GM12878 (cell line): ENCODE results near the gene FUT8. TPM values are rescaled to one million over a fixed set of nuclear protein-coding genes. Genes with fewer than 3 reads are reported as not detected.

ENCODE experiments used
- CHD4 ChIP-seq: fragments of 200-600 bp; sonication (generic); IDR thresholded peaks from 2 replicates; pipeline ENCODE4 v1.6.1; 2016; ENCODE audit warnings: mild to moderate bottlenecking
- FOS ChIP-seq: IDR thresholded peaks from 3 replicates; pipeline ENCODE4 v1.6.1; 2011; ENCODE audit warnings: borderline replicate concordance; ENCODE audit not compliant: insufficient read length; ENCODE audit errors: extremely low read depth
- KLF5 ChIP-seq: fragments of 450-650 bp; IDR thresholded peaks from 2 replicates; pipeline ENCODE4 v1.6.1; 2014; ENCODE audit warnings: mild to moderate bottlenecking; ENCODE audit not compliant: partially characterized antibody
- NFYB ChIP-seq: IDR thresholded peaks from 2 replicates; pipeline ENCODE4 v1.6.1; 2011; ENCODE audit warnings: low read depth, mild to moderate bottlenecking, low read length, improper control_type of control experiment, moderate library complexity; ENCODE audit not compliant: insufficient read depth
- RCOR1 ChIP-seq: conservative IDR thresholded peaks from 2 replicates; pipeline ENCODE4 v1.6.1; 2012; ENCODE audit warnings: low read depth, low read length, improper control_type of control experiment
- TARDBP ChIP-seq: IDR thresholded peaks from 2 replicates; pipeline ENCODE4 v1.6.1; 2016; ENCODE audit warnings: borderline replicate concordance
- ZNF217 ChIP-seq: fragments of 450-650 bp; IDR thresholded peaks from 2 replicates; pipeline ENCODE4 v1.6.1; 2017; ENCODE audit warnings: antibody characterized with exemption, mild to moderate bottlenecking
- polyA plus RNA-seq, 11 experiments: library from polyadenylated mRNA; depleted of rRNA in 4 of 11; unstranded in 6 of 11; stranded (reverse) in 5 of 11; fragments of >200 nt; fragmentation: Nextera tagmentation in 4 of 11; fragmentation: Illumina TruSeq in 1 of 11; extraction: Ambion mirVana in 4 of 11; extraction: Trizol in 1 of 11; gene quantifications; 1 replicate in 1 of 11; 2 replicates in 10 of 11; pipeline versions ENCODE4 v1.2.1 to v1.2.3, GENCODE V29; 2011 to 2016; ENCODE audit warnings: inconsistent platforms in 2 of 11, missing spikeins in 2 of 11, low read depth in 1 of 11
- total RNA-seq, 4 experiments: library from RNA; depleted of rRNA in 3 of 4; stranded (reverse); fragments of >200 nt in 3 of 4; fragmentation: Illumina TruSeq in 1 of 4; extraction: Trizol in 1 of 4; gene quantifications; 2 replicates each; pipeline versions ENCODE4 v1.2.1 to v1.2.3, GENCODE V29; 2013 to 2021
- TF ChIP-seq, protein P1 (sequence below): fragments of 450-650 bp; formaldehyde crosslinking; IDR thresholded peaks from 2 replicates; pipeline ENCODE4 v1.4.0; 2022; ENCODE audit warnings: mild to moderate bottlenecking, moderate library complexity
- TF ChIP-seq, protein P2 (sequence below): fragments of 450-650 bp; IDR thresholded peaks from 2 replicates; pipeline ENCODE4 v1.6.1; 2017; ENCODE audit warnings: mild to moderate bottlenecking, low read depth, inconsistent platforms; ENCODE audit not compliant: poor library complexity, severe bottlenecking
- TF ChIP-seq, protein P3 (sequence below): fragments of 450-650 bp; IDR thresholded peaks from 2 replicates; pipeline ENCODE4 v1.6.1; 2014; ENCODE audit warnings: mild to moderate bottlenecking
- TF ChIP-seq, protein P4 (sequence below): IDR thresholded peaks from 2 replicates; pipeline ENCODE4 v1.6.1; 2012; ENCODE audit warnings: low read depth, low read length, improper control_type of control experiment

The FUT8 gene
- total and polyA plus RNA-seq, 10 of the 15 experiments (the other 5 are each of a cell fraction or from before 2014, with no cell fraction given) = 21.3 to 106 (median 66.3) TPM

DNA sequence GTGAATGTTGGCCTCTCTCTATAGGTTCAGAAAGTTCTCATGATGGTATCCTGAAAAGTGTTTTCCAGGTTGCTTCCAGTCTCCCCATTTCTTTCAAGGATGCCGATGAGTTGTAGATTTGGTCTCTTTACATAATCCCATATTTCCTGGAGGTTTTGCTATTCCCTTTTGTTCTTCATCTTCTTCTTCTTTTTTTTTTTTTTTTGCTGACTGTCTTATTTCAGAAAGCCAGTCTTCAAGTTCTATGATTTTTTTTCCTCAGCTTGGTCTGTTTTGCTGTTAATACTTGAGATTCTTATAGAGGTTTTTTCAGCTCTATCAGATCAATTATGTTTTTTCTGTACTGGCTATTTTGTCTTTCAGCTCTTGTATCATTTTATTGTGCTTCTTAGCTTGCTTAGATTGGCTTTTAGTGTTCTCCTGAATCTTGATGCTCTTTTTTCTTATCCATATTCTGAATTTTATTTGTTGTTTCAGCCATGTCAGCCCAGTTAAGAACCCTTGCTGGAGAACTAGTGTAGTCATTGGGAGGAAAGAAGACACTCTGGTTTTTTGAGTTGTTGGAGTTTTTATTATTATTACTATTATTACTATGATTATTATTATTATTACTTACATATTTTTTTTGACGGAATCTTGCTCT, 124.4 kb downstream of the FUT8 start (continued):
- TF ChIP-seq, protein P1, sequence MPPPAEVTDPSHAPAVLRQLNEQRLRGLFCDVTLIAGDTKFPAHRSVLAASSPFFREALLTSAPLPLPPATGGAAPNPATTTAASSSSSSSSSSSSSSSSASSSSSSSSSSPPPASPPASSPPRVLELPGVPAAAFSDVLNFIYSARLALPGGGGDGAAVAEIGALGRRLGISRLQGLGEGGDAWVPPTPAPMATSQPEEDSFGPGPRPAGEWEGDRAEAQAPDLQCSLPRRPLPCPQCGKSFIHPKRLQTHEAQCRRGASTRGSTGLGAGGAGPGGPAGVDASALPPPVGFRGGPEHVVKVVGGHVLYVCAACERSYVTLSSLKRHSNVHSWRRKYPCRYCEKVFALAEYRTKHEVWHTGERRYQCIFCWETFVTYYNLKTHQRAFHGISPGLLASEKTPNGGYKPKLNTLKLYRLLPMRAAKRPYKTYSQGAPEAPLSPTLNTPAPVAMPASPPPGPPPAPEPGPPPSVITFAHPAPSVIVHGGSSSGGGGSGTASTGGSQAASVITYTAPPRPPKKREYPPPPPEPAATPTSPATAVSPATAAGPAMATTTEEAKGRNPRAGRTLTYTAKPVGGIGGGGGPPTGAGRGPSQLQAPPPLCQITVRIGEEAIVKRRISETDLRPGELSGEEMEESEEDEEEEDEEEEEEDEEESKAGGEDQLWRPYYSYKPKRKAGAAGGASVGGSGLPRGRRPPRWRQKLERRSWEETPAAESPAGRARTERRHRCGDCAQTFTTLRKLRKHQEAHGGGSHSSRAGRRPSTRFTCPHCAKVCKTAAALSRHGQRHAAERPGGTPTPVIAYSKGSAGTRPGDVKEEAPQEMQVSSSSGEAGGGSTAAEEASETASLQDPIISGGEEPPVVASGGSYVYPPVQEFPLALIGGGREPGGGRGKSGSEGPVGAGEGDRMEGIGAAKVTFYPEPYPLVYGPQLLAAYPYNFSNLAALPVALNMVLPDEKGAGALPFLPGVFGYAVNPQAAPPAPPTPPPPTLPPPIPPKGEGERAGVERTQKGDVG (CRISPR knock-in tag) = no peak
- TF ChIP-seq ZNF217 (no peak), FOS (no peak), NFYB (no peak), KLF5 (no peak), RCOR1 (no peak), TARDBP (no peak), CHD4 (no peak)
- TF ChIP-seq, protein P2, sequence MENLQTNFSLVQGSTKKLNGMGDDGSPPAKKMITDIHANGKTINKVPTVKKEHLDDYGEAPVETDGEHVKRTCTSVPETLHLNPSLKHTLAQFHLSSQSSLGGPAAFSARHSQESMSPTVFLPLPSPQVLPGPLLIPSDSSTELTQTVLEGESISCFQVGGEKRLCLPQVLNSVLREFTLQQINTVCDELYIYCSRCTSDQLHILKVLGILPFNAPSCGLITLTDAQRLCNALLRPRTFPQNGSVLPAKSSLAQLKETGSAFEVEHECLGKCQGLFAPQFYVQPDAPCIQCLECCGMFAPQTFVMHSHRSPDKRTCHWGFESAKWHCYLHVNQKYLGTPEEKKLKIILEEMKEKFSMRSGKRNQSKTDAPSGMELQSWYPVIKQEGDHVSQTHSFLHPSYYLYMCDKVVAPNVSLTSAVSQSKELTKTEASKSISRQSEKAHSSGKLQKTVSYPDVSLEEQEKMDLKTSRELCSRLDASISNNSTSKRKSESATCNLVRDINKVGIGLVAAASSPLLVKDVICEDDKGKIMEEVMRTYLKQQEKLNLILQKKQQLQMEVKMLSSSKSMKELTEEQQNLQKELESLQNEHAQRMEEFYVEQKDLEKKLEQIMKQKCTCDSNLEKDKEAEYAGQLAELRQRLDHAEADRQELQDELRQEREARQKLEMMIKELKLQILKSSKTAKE = no peak
- TF ChIP-seq, protein P3, sequence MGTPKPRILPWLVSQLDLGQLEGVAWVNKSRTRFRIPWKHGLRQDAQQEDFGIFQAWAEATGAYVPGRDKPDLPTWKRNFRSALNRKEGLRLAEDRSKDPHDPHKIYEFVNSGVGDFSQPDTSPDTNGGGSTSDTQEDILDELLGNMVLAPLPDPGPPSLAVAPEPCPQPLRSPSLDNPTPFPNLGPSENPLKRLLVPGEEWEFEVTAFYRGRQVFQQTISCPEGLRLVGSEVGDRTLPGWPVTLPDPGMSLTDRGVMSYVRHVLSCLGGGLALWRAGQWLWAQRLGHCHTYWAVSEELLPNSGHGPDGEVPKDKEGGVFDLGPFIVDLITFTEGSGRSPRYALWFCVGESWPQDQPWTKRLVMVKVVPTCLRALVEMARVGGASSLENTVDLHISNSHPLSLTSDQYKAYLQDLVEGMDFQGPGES = no peak
- TF ChIP-seq, protein P4, sequence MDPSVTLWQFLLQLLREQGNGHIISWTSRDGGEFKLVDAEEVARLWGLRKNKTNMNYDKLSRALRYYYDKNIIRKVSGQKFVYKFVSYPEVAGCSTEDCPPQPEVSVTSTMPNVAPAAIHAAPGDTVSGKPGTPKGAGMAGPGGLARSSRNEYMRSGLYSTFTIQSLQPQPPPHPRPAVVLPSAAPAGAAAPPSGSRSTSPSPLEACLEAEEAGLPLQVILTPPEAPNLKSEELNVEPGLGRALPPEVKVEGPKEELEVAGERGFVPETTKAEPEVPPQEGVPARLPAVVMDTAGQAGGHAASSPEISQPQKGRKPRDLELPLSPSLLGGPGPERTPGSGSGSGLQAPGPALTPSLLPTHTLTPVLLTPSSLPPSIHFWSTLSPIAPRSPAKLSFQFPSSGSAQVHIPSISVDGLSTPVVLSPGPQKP = no peak
